ENCODE results near the gene THSD4.

DNA sequence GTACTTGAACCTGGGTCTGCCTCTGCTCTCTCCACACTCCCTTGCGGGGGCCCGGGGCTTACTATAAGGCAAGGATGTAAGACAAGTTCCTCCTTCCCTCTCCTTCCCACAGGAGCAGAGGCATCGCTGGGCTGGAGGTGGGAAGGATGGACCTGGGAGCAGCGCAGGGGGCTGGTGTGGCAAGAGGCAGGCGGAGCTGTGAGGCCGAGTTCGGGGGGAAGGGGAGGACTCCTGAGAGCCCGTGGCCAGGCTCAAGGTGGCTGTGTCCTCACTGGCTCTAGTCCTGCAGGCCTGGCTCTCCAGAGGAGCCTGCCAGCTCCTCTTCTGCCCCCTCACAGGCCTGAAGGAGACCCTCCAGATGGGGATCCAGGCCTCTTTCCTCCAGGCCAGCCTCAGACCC, 694.1 kb downstream of the THSD4 start:
- TF ChIP-seq, protein P1, sequence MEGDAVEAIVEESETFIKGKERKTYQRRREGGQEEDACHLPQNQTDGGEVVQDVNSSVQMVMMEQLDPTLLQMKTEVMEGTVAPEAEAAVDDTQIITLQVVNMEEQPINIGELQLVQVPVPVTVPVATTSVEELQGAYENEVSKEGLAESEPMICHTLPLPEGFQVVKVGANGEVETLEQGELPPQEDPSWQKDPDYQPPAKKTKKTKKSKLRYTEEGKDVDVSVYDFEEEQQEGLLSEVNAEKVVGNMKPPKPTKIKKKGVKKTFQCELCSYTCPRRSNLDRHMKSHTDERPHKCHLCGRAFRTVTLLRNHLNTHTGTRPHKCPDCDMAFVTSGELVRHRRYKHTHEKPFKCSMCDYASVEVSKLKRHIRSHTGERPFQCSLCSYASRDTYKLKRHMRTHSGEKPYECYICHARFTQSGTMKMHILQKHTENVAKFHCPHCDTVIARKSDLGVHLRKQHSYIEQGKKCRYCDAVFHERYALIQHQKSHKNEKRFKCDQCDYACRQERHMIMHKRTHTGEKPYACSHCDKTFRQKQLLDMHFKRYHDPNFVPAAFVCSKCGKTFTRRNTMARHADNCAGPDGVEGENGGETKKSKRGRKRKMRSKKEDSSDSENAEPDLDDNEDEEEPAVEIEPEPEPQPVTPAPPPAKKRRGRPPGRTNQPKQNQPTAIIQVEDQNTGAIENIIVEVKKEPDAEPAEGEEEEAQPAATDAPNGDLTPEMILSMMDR (IDR thresholded peaks at IDR 0.05; ENCODE audit: low read depth, low read length, poor library complexity, severe bottlenecking): no peak
- TF ChIP-seq EZH2phosphoT487 (IDR thresholded peaks at IDR 0.05; ENCODE audit: borderline replicate concordance, low read length): no peak
